HepG2 (cell line): ENCODE results near the gene CCDC196.

ENCODE experiments used
- ASH2L ChIP-seq: fragments of 300-600, 200-600 bp; sonication (generic); IDR thresholded peaks from 2 replicates; pipeline ENCODE4 v1.7.0; 2017; ENCODE audit warnings: low read depth, mild to moderate bottlenecking, moderate library complexity, mixed read lengths, low read length; ENCODE audit not compliant: insufficient read length
- CTCF ChIP-seq: sonication (generic); formaldehyde crosslinking; IDR thresholded peaks from 2 replicates; pipeline ENCODE4 v1.5.0; 2020; ENCODE audit warnings: mild to moderate bottlenecking, missing genetic modification reagents, moderate library complexity
- EHMT2 ChIP-seq: fragments of 200-600 bp; sonication (generic); IDR thresholded peaks from 2 replicates; pipeline ENCODE4 v1.7.0; 2017; ENCODE audit warnings: antibody characterized with exemption, low read depth, low read length, borderline replicate concordance
- GABPB1 ChIP-seq: IDR thresholded peaks from 2 replicates; pipeline ENCODE4 v1.6.1; 2016; ENCODE audit warnings: mild to moderate bottlenecking, missing genetic modification reagents, moderate library complexity, missing compliant biosample characterization
- HMGXB4 ChIP-seq, 2 experiments: sonication (generic) in 1 of 2; formaldehyde crosslinking in 1 of 2; IDR thresholded peaks; 2 replicates each; pipeline versions ENCODE4 v1.4.0 to v1.6.1; 2018 to 2020; ENCODE audit warnings: missing genetic modification reagents in 2 of 2, borderline replicate concordance in 1 of 2, low read depth in 1 of 2, mild to moderate bottlenecking in 1 of 2, missing biosample characterization in 1 of 2
- MEIS2 ChIP-seq: sonication (generic); formaldehyde crosslinking; IDR thresholded peaks from 2 replicates; pipeline ENCODE4 v1.9.0; 2021; ENCODE audit warnings: mild to moderate bottlenecking, missing genetic modification reagents
- POLR2A ChIP-seq, 2 experiments: IDR thresholded peaks; 2 replicates each; pipeline ENCODE4 v1.6.1; 2011; ENCODE audit warnings: low read depth in 2 of 2, low read length in 2 of 2, mild to moderate bottlenecking in 1 of 2, moderate library complexity in 1 of 2; ENCODE audit not compliant: insufficient read depth in 1 of 2
- POLR2AphosphoS5 ChIP-seq: IDR thresholded peaks from 2 replicates; pipeline ENCODE4 v1.6.1; 2012; ENCODE audit warnings: low read depth, low read length
- RERE ChIP-seq: IDR thresholded peaks from 2 replicates; pipeline ENCODE4 v1.6.1; 2016; ENCODE audit warnings: low read depth, missing genetic modification reagents, missing compliant biosample characterization
- YY1 ChIP-seq: IDR thresholded peaks from 2 replicates; pipeline ENCODE4 v1.6.1; 2011; ENCODE audit warnings: low read length, low read depth, moderate library complexity, mild to moderate bottlenecking; ENCODE audit not compliant: insufficient read depth, insufficient replicate concordance
- ZFAT ChIP-seq: sonication (generic); formaldehyde crosslinking; conservative IDR thresholded peaks from 2 replicates; pipeline ENCODE4 v1.8.1; 2023; ENCODE audit warnings: missing genetic modification reagents, inconsistent platforms
- ZNF121 ChIP-seq: sonication (generic); formaldehyde crosslinking; IDR thresholded peaks from 2 replicates; pipeline ENCODE4 v1.5.0; 2020; ENCODE audit warnings: mild to moderate bottlenecking, missing genetic modification reagents
- ZNF780A ChIP-seq: sonication (generic); formaldehyde crosslinking; IDR thresholded peaks from 2 replicates; pipeline ENCODE4 v1.8.0; 2022; ENCODE audit warnings: mild to moderate bottlenecking, missing genetic modification reagents, moderate library complexity

GRCh38 chr14:66507722-66508546 is 21.8 kb downstream of the CCDC196 start, which contains the start of gene GPHN:
- no peak for TF ChIP-seq ZFAT (CRISPR knock-in tag)
- TF ChIP-seq POLR2AphosphoS5 = peak; percentile 91
- TF ChIP-seq POLR2A (IDR thresholded peaks at IDR 0.05; ENCODE audit: insufficient read depth in 1 of 2, low read depth in 2 of 2, low read length in 2 of 2) = peak; percentile 94 to 96
- TF ChIP-seq CTCF (CRISPR knock-in tag) = peak; percentile 52
- TF ChIP-seq RERE (CRISPR knock-in tag) = no peak; the same call in 1 of the 2 replicates
- TF ChIP-seq ZNF780A (CRISPR knock-in tag) = 0 out of 2 replicates have a peak, but pooled peaks have one; percentile 32
- peak; percentile 72 for TF ChIP-seq ZNF121
- TF ChIP-seq EHMT2 = no peak
- peak; percentile 83 for TF ChIP-seq GABPB1 (CRISPR knock-in tag)
- TF ChIP-seq MEIS2 (CRISPR knock-in tag) = peak; percentile 87
- TF ChIP-seq ASH2L = peak; percentile 80
- TF ChIP-seq HMGXB4 (CRISPR knock-in tag; IDR thresholded peaks at IDR 0.05; ENCODE audit: borderline replicate concordance in 1 of 2, low read depth in 1 of 2) = peak; percentile 84 to 87
- peak; percentile 85 for TF ChIP-seq YY1
